HCT116 (cell line): ENCODE data around the gene PEG3.

Source experiments
- CBX3 ChIP-seq: IDR thresholded peaks from 2 replicates; pipeline ENCODE4 v1.6.1; 2012; ENCODE audit warnings: low read depth
- EZH2 ChIP-seq: fragments of 200-600 bp; sonication (generic); IDR thresholded peaks from 2 replicates; pipeline ENCODE4 v1.6.1; 2017; ENCODE audit warnings: antibody characterized with exemption, mixed run types
- EZH2phosphoT487 ChIP-seq: fragments of 200-600 bp; IDR thresholded peaks from 2 replicates; pipeline ENCODE4 v1.6.1; 2018; ENCODE audit warnings: antibody characterized with exemption, borderline replicate concordance
- FOSL1 ChIP-seq: IDR thresholded peaks from 2 replicates; pipeline ENCODE4 v1.6.1; 2012; ENCODE audit warnings: low read depth
- POLR2A ChIP-seq: IDR thresholded peaks from 2 replicates; pipeline ENCODE4 v1.7.0; 2011; ENCODE audit warnings: borderline replicate concordance; ENCODE audit not compliant: insufficient read depth, insufficient read length; ENCODE audit errors: extremely low read depth
- POLR2AphosphoS5 ChIP-seq: IDR thresholded peaks from 2 replicates; pipeline ENCODE4 v1.6.1; 2011; ENCODE audit warnings: mild to moderate bottlenecking, low read depth, low read length, moderate library complexity
- TCF7L2 ChIP-seq: IDR thresholded peaks from 2 replicates; pipeline ENCODE4 v1.7.0; 2011; ENCODE audit warnings: borderline replicate concordance, inconsistent platforms; ENCODE audit not compliant: insufficient read depth, insufficient read length; ENCODE audit errors: extremely low read depth
- YY1 ChIP-seq: IDR thresholded peaks from 2 replicates; pipeline ENCODE4 v1.6.1; 2011; ENCODE audit warnings: low read length, low read depth, moderate library complexity, mild to moderate bottlenecking; ENCODE audit not compliant: insufficient replicate concordance; ENCODE audit errors: extremely low read depth
- TF ChIP-seq, protein P1 (sequence below), 3 experiments: fragments of 200-600 bp in 1 of 3; sonication (generic) in 1 of 3; IDR thresholded peaks in 2 of 3; conservative IDR thresholded peaks in 1 of 3; 2 replicates each; pipeline ENCODE4 v1.5.1; 2012 to 2017; ENCODE audit warnings: low read depth in 2 of 3, low read length in 2 of 3, antibody characterized with exemption in 1 of 3, borderline replicate concordance in 1 of 3, control low read depth in 1 of 3, mild to moderate bottlenecking in 1 of 3, mixed read lengths in 1 of 3, mixed run types in 1 of 3, moderate library complexity in 1 of 3; ENCODE audit not compliant: insufficient read depth in 1 of 3
- TF ChIP-seq, protein P2 (sequence below): IDR thresholded peaks from 2 replicates; pipeline ENCODE4 v1.6.1; 2012
- TF ChIP-seq, protein P3 (sequence below): IDR thresholded peaks from 2 replicates; pipeline ENCODE4 v1.6.1; 2011; ENCODE audit warnings: mild to moderate bottlenecking, low read length, moderate library complexity; ENCODE audit not compliant: insufficient replicate concordance; ENCODE audit errors: extremely low read depth

DNA sequence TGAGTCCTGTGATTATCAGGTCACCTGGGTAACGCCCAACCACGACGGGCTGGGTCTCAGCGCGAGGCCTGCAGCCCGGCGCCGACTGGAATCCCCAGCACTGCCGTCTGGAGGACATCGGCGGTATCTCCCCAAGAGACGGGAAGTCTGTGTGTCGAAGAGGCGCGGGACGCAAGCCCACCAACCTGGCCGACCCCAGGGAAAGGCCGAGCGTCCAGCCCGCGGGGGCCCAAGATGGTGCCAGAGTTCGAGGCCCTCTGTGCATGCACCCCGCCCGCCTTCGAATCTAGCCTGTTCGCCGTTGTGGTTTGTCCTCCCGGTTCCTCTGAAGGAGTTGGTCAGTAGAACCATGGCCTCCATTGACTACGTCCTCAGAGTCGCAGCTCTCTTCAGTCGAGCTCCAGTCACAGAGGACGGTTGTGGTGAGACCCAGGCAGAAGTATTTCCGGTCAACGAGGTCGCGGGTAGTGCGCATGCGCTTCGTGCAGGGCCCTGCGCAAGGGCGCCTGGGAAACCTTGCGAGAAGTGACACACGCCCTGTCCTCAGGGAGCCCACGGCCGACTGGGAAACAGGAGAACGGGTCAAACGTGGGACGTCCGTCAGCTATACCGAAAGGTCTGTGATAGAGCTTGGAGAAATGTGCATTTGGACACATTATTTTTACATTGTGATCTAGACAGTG is 24.1 kb upstream of the PEG3 start:
- TF ChIP-seq FOSL1 (no peak), POLR2A (no peak), EZH2phosphoT487 (no peak), CBX3 (no peak), EZH2 (no peak), POLR2AphosphoS5 (no peak), YY1 (no peak), TCF7L2 (no peak)
- TF ChIP-seq, protein P1, sequence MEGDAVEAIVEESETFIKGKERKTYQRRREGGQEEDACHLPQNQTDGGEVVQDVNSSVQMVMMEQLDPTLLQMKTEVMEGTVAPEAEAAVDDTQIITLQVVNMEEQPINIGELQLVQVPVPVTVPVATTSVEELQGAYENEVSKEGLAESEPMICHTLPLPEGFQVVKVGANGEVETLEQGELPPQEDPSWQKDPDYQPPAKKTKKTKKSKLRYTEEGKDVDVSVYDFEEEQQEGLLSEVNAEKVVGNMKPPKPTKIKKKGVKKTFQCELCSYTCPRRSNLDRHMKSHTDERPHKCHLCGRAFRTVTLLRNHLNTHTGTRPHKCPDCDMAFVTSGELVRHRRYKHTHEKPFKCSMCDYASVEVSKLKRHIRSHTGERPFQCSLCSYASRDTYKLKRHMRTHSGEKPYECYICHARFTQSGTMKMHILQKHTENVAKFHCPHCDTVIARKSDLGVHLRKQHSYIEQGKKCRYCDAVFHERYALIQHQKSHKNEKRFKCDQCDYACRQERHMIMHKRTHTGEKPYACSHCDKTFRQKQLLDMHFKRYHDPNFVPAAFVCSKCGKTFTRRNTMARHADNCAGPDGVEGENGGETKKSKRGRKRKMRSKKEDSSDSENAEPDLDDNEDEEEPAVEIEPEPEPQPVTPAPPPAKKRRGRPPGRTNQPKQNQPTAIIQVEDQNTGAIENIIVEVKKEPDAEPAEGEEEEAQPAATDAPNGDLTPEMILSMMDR (IDR thresholded peaks at IDR 0.05 in 2 of 3, conservative IDR thresholded peaks at IDR 0.05 in 1 of 3; ENCODE audit: borderline replicate concordance in 1 of 3, insufficient read depth in 1 of 3, low read depth in 2 of 3, low read length in 2 of 3) = no peak
- TF ChIP-seq, protein P2, sequence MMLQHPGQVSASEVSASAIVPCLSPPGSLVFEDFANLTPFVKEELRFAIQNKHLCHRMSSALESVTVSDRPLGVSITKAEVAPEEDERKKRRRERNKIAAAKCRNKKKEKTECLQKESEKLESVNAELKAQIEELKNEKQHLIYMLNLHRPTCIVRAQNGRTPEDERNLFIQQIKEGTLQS = no peak
- TF ChIP-seq, protein P3, sequence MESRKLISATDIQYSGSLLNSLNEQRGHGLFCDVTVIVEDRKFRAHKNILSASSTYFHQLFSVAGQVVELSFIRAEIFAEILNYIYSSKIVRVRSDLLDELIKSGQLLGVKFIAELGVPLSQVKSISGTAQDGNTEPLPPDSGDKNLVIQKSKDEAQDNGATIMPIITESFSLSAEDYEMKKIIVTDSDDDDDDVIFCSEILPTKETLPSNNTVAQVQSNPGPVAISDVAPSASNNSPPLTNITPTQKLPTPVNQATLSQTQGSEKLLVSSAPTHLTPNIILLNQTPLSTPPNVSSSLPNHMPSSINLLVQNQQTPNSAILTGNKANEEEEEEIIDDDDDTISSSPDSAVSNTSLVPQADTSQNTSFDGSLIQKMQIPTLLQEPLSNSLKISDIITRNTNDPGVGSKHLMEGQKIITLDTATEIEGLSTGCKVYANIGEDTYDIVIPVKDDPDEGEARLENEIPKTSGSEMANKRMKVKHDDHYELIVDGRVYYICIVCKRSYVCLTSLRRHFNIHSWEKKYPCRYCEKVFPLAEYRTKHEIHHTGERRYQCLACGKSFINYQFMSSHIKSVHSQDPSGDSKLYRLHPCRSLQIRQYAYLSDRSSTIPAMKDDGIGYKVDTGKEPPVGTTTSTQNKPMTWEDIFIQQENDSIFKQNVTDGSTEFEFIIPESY = no peak
